OCI-LY1 (cell line): ENCODE results near the gene CHPF.

ENCODE experiments used
- CTCF ChIP-seq: fragments of 200-600 bp; sonication (generic), shearing (Covaris generic); IDR thresholded peaks from 2 replicates; pipeline ENCODE4 v1.5.1; 2017; ENCODE audit warnings: mild to moderate bottlenecking, antibody characterized with exemption, low read length, moderate library complexity, mixed read lengths
- EZH2 ChIP-seq: fragments of 200-600 bp; sonication (generic), shearing (Covaris generic); IDR thresholded peaks from 2 replicates; pipeline ENCODE4 v1.8.0; 2017; ENCODE audit warnings: borderline replicate concordance, mixed run types, mild to moderate bottlenecking, antibody characterized with exemption, low read length, moderate library complexity, mixed read lengths

GRCh38 chr2:219501849-219502248 is 41.8 kb downstream of the CHPF start:
- TF ChIP-seq CTCF (no peak), EZH2 (no peak)
